NCI-H774 (cell line): ENCODE data around the gene DOCK2.

Experiments used
- DNase-seq: peaks from one replicate; lab custom pipeline; 2025; lab: John Stamatoyannopoulos, UW

Gene DOCK2

GRCh38 chr5:169991115-169991869, 354.2 kb downstream of the DOCK2 start:
- DNase-seq, result no peak

- DNase-seq, result no peak
These were observed 355.9 kb downstream of the DOCK2 start for GRCh38 chr5:169992789-169993484.

- DNase-seq, result no peak
These were observed 356.4 kb downstream of the DOCK2 start for GRCh38 chr5:169993485-169993790.

- no peak for DNase-seq
These were observed 360.7 kb downstream of the DOCK2 start for GRCh38 chr5:169997798-169998197.

GRCh38 chr5:169999621-170000020, 362.5 kb downstream of the DOCK2 start:
- DNase-seq, result no peak

- DNase-seq, result no peak
These were observed 363.1 kb downstream of the DOCK2 start for GRCh38 chr5:170000155-170000554.

GRCh38 chr5:170006021-170006420, 368.9 kb downstream of the DOCK2 start:
- DNase-seq, result no peak

GRCh38 chr5:170008376-170008775, 371.3 kb downstream of the DOCK2 start:
- DNase-seq, result no peak

- DNase-seq, result no peak
These were observed 373.5 kb downstream of the DOCK2 start for GRCh38 chr5:170010595-170010994.

- no peak for DNase-seq
These were observed 374.7 kb downstream of the DOCK2 start for GRCh38 chr5:170011751-170012150.

- DNase-seq, result no peak
These were observed 375.5 kb downstream of the DOCK2 start for GRCh38 chr5:170012622-170013021.

GRCh38 chr5:170020423-170020822, 383.3 kb downstream of the DOCK2 start:
- DNase-seq, result no peak

- no peak for DNase-seq
These were observed 384.4 kb downstream of the DOCK2 start for GRCh38 chr5:170021506-170021905.

GRCh38 chr5:170025853-170026252, 388.8 kb downstream of the DOCK2 start:
- DNase-seq, result no peak

GRCh38 chr5:170028124-170028523, 391.0 kb downstream of the DOCK2 start:
- DNase-seq, result no peak

GRCh38 chr5:170034231-170034630, 397.2 kb downstream of the DOCK2 start:
- DNase-seq, result no peak

GRCh38 chr5:170038241-170038640, 401.2 kb downstream of the DOCK2 start:
- no peak for DNase-seq

- DNase-seq, result no peak
These were observed 402.8 kb downstream of the DOCK2 start for GRCh38 chr5:170039830-170040229.

- no peak for DNase-seq
These were observed 409.2 kb downstream of the DOCK2 start for GRCh38 chr5:170046241-170046640.

GRCh38 chr5:170049713-170050112, 412.6 kb downstream of the DOCK2 start:
- no peak for DNase-seq

- no peak for DNase-seq
These were observed 416.8 kb downstream of the DOCK2 start for GRCh38 chr5:170053896-170054295.

GRCh38 chr5:170055606-170056005, 418.5 kb downstream of the DOCK2 start:
- no peak for DNase-seq

- no peak for DNase-seq
These were observed 419.6 kb downstream of the DOCK2 start for GRCh38 chr5:170056561-170057267.
